Mesenchymal stem cell (in vitro differentiated cells and primary cell): ENCODE results near the gene P2RX3.

Experiments used
- DNase-seq: peaks from one replicate; pipeline ENCODE4 v3.0.0-alpha.2; 2013
- H2AFZ ChIP-seq: one replicate; pipeline ENCODE4 v1.6.1; 2013; ENCODE audit warnings: low read depth, mild to moderate bottlenecking, control low read depth, inconsistent platforms, low read length, moderate library complexity
- H2AK5ac ChIP-seq: 2 replicates; pipeline ENCODE4 v1.6.1; 2013; ENCODE audit warnings: low read length, moderate library complexity, mild to moderate bottlenecking, inconsistent platforms; ENCODE audit not compliant: severe bottlenecking
- H2BK120ac ChIP-seq: one replicate; pipeline ENCODE4 v1.6.1; 2013; ENCODE audit warnings: low read depth, mild to moderate bottlenecking, inconsistent platforms, low read length, moderate library complexity
- H2BK12ac ChIP-seq, 2 experiments: one replicate each; pipeline ENCODE4 v1.6.1; 2013; ENCODE audit warnings: inconsistent platforms in 2 of 2, low read length in 2 of 2, mild to moderate bottlenecking in 2 of 2, moderate library complexity in 2 of 2, control low read depth in 1 of 2
- H2BK15ac ChIP-seq: one replicate; pipeline ENCODE4 v1.6.1; 2013; ENCODE audit warnings: mild to moderate bottlenecking, low read depth, inconsistent platforms; ENCODE audit not compliant: poor library complexity, severe bottlenecking
- H2BK5ac ChIP-seq: 2 replicates; pipeline ENCODE4 v1.6.1; 2013; ENCODE audit warnings: low read depth, mild to moderate bottlenecking, low read length, control low read depth, inconsistent platforms; ENCODE audit not compliant: poor library complexity, severe bottlenecking
- H3K14ac ChIP-seq, 2 experiments: one replicate each; pipeline ENCODE4 v1.6.1; 2013; ENCODE audit warnings: inconsistent platforms in 2 of 2, low read length in 2 of 2, control low read depth in 1 of 2, mild to moderate bottlenecking in 1 of 2, moderate library complexity in 1 of 2
- H3K18ac ChIP-seq, 2 experiments: one replicate each; pipeline ENCODE4 v1.6.1; 2013; ENCODE audit warnings: inconsistent platforms in 2 of 2, low read length in 2 of 2, control low read depth in 1 of 2, low read depth in 1 of 2, mild to moderate bottlenecking in 1 of 2
- H3K23ac ChIP-seq, 2 experiments: one replicate each; pipeline ENCODE4 v1.6.1; 2013; ENCODE audit warnings: inconsistent platforms in 2 of 2, low read length in 2 of 2, mild to moderate bottlenecking in 2 of 2, moderate library complexity in 2 of 2, control low read depth in 1 of 2
- H3K27ac ChIP-seq: 2 replicates; pipeline ENCODE4 v1.5.1; 2013; ENCODE audit warnings: mild to moderate bottlenecking, moderate library complexity, low read length, control low read depth, inconsistent platforms; ENCODE audit not compliant: poor library complexity, severe bottlenecking
- H3K27me3 ChIP-seq, 2 experiments: 2 replicates each; pipeline versions ENCODE4 v1.6.1 to v1.7.0; 2013; ENCODE audit warnings: low read length in 2 of 2, mild to moderate bottlenecking in 2 of 2, moderate library complexity in 2 of 2, control low read depth in 1 of 2, inconsistent platforms in 1 of 2; ENCODE audit not compliant: control insufficient read depth in 1 of 2, insufficient read depth in 1 of 2
- H3K36me3 ChIP-seq, 2 experiments: 2 replicates each; pipeline versions ENCODE4 v1.6.1 to v1.7.0; 2013; ENCODE audit warnings: low read length in 2 of 2, control low read depth in 1 of 2, inconsistent platforms in 1 of 2, low read depth in 1 of 2, mild to moderate bottlenecking in 1 of 2; ENCODE audit not compliant: insufficient read depth in 2 of 2, control insufficient read depth in 1 of 2
- H3K4ac ChIP-seq, 2 experiments: one replicate each; pipeline ENCODE4 v1.6.1; 2013; ENCODE audit warnings: inconsistent platforms in 2 of 2, low read length in 2 of 2, mild to moderate bottlenecking in 2 of 2, moderate library complexity in 2 of 2, control low read depth in 1 of 2, low read depth in 1 of 2
- H3K4me1 ChIP-seq: 2 replicates; pipeline ENCODE4 v1.6.1; 2013; ENCODE audit warnings: low read depth, low read length, control low read depth; ENCODE audit not compliant: control insufficient read depth, insufficient read depth
- H3K4me2 ChIP-seq: 2 replicates; pipeline ENCODE4 v1.6.1; 2013; ENCODE audit warnings: low read length, mild to moderate bottlenecking, inconsistent platforms; ENCODE audit not compliant: poor library complexity, severe bottlenecking
- H3K4me3 ChIP-seq, 2 experiments: 2 replicates each; pipeline versions ENCODE4 v1.5.1 to v1.7.0; 2013; ENCODE audit warnings: low read length in 2 of 2, mild to moderate bottlenecking in 2 of 2, control low read depth in 1 of 2, low read depth in 1 of 2; ENCODE audit not compliant: insufficient read depth in 1 of 2
- H3K79me1 ChIP-seq: replicated peaks from 2 replicates; pipeline ENCODE4 v1.6.1; 2013; ENCODE audit warnings: mild to moderate bottlenecking, control low read depth, low read length, inconsistent platforms; ENCODE audit not compliant: poor library complexity, severe bottlenecking
- H3K9ac ChIP-seq: 2 replicates; pipeline ENCODE4 v1.7.0; 2013; ENCODE audit warnings: mild to moderate bottlenecking, low read length, moderate library complexity
- H3K9me3 ChIP-seq: 2 replicates; pipeline ENCODE4 v1.7.0; 2013; ENCODE audit warnings: mild to moderate bottlenecking, low read length; ENCODE audit not compliant: control insufficient read depth
- H4K8ac ChIP-seq: one replicate; pipeline ENCODE4 v1.6.1; 2013; ENCODE audit warnings: inconsistent platforms, mild to moderate bottlenecking, low read length, moderate library complexity
- H4K91ac ChIP-seq: one replicate; pipeline ENCODE4 v1.6.1; 2013; ENCODE audit warnings: mild to moderate bottlenecking, low read length, inconsistent platforms
- WGBS: methylation state at CpG from one replicate; pipeline ENCODE4 v1.1.7; 2013; ENCODE audit warnings: mixed read lengths; 5-methylcytosine and 5-hydroxymethylcytosine counted together

Gene P2RX3

DNA sequence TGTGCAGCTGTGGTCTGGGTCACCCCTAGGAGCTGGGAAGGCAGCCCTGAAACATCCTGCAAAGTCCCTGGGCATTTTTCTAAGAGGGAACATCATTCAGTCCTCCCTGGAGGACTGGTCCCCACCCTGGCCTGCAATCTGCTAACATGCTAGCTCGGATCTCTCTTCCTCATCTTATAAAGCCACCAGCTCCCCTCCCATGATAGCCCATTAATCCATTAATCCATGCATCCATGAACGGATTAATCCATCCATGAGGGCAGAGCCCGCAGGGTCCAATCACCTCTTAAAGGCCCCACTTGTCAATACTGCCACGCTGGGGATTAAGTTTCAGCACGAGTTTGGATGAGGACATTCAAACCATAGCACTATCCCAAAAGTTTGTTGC, 30.7 kb downstream of the P2RX3 start:
- no peak overlapping the region for H2BK5ac ChIP-seq
- H3K4me3 ChIP-seq = no peak overlapping the region
- H2AK5ac ChIP-seq = no peak overlapping the region
- H3K14ac ChIP-seq = no peak overlapping the region
- H3K18ac ChIP-seq = no peak overlapping the region
- no peak overlapping the region for H4K8ac ChIP-seq
- H2BK120ac ChIP-seq = no peak overlapping the region
- H3K23ac ChIP-seq = no peak overlapping the region
- no peak for DNase-seq
- WGBS = 74% methylated on average over 5 of the region's 5 CpGs
- no peak overlapping the region for H4K91ac ChIP-seq
- no peak overlapping the region for H2BK12ac ChIP-seq
- no peak overlapping the region for H3K4ac ChIP-seq
- H3K4me2 ChIP-seq = no peak overlapping the region
- H3K79me1 ChIP-seq = no peaks in the 10 kb centered on the region
- H2BK15ac ChIP-seq = no peak overlapping the region
- peaks cover 5 to 43% of the 10 kb centered on the region in 2 experiments for H3K27me3 ChIP-seq
- no peaks in the 10 kb centered on the region for H3K4me1 ChIP-seq
- H3K9me3 ChIP-seq = no peaks in the 10 kb centered on the region
- H2AFZ ChIP-seq = no peak overlapping the region
- H3K36me3 ChIP-seq = no peaks in the 10 kb centered on the region
- H3K27ac ChIP-seq = no peak overlapping the region
- H3K9ac ChIP-seq = no peak overlapping the region

DNA sequence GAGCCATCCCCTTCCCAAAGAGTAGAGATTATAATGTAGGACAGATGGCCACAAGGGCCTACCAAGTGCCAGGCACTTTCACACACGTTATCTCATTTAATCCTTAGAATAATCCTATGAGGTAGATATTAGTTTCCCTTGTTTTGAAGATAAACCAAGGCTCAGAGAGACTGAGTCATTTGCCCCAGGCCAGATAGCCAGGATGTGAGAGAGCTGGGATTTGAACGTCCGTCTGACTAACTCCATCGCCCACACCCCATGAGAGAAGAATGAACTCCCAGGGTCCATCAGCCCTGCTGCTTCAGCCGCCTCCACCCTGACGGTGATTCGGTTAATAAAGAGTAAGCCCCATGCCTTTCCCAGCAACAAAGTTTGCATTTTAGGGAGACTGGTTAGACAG, 32.1 kb downstream of the P2RX3 start:
- H3K9me3 ChIP-seq = no peaks in the 10 kb centered on the region
- H2BK12ac ChIP-seq = no peak overlapping the region
- 80% methylated on average over 5 of the region's 7 CpGs for WGBS
- H2AFZ ChIP-seq = no peak overlapping the region
- H3K4ac ChIP-seq = no peak overlapping the region
- H3K23ac ChIP-seq = no peak overlapping the region
- H3K36me3 ChIP-seq = no peaks in the 10 kb centered on the region
- no peak overlapping the region for H3K9ac ChIP-seq
- no peak for DNase-seq
- H3K14ac ChIP-seq = no peak overlapping the region
- no peak overlapping the region for H3K18ac ChIP-seq
- no peak overlapping the region for H3K4me2 ChIP-seq
- no peaks in the 10 kb centered on the region for H3K4me1 ChIP-seq
- H3K4me3 ChIP-seq = no peak overlapping the region
- no peak overlapping the region for H2BK5ac ChIP-seq
- no peak overlapping the region for H2BK120ac ChIP-seq
- peaks cover 0 to 31% of the 10 kb centered on the region in 2 experiments for H3K27me3 ChIP-seq
- no peak overlapping the region for H2AK5ac ChIP-seq
- H2BK15ac ChIP-seq = no peak overlapping the region
- H4K8ac ChIP-seq = no peak overlapping the region
- H4K91ac ChIP-seq = no peak overlapping the region
- H3K79me1 ChIP-seq = no peaks in the 10 kb centered on the region
- no peak overlapping the region for H3K27ac ChIP-seq

- Histone ChIP-seq H3K4me3 (no peak overlapping the region), H3K4me2 (no peak overlapping the region), H4K91ac (no peak overlapping the region), H2AK5ac (no peak overlapping the region), H3K79me1 (no peaks in the 10 kb centered on the region), H3K4ac (no peak overlapping the region), H3K4me1 (no peaks in the 10 kb centered on the region), H2BK15ac (no peak overlapping the region), H3K27me3 (peaks cover 0 to 25% of the 10 kb centered on the region in 2 experiments), H2BK12ac (no peak overlapping the region), H4K8ac (no peak overlapping the region), H3K18ac (no peak overlapping the region), H3K14ac (no peak overlapping the region), H2BK5ac (no peak overlapping the region), H3K9ac (no peak overlapping the region), H3K9me3 (no peaks in the 10 kb centered on the region), H3K36me3 (no peaks in the 10 kb centered on the region), H3K23ac (no peak overlapping the region), H3K27ac (no peak overlapping the region), H2BK120ac (no peak overlapping the region), H2AFZ (no peak overlapping the region)
- DNase-seq = no peak
Measured at GRCh38 chr11:57370941-57371340, 32.8 kb downstream of the P2RX3 start.

DNA sequence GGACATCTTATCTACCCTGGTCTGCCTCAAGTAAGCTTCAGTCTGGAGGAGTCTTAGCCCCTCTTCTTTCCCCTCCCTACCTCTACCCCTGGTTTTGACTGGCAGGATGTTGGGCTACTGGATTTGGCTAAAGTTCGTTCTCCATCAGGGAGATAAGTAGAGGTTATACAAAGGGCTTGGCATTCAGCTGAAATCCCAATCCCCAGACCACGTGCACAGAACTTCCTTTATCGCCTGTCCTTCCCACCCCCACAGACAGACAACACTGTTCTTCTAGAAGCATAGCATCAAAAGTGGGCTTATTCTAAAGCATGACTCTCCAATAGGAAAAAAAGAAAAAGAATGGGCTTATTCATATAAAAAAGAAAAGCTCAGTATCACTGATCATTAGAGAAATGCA, 35.0 kb downstream of the P2RX3 start:
- no peak overlapping the region for H3K27ac ChIP-seq

More for the DNA sequence above, 35.0 kb downstream of the P2RX3 start:
- Histone ChIP-seq H3K9ac (no peak overlapping the region), H3K4ac (no peak overlapping the region), H3K36me3 (no peaks in the 10 kb centered on the region), H3K23ac (no peak overlapping the region), H3K27me3 (peaks cover 0 to 29% of the 10 kb centered on the region in 2 experiments), H2BK12ac (no peak overlapping the region), H4K8ac (no peak overlapping the region), H3K4me1 (no peaks in the 10 kb centered on the region), H4K91ac (no peak overlapping the region), H3K79me1 (no peaks in the 10 kb centered on the region), H3K14ac (no peak overlapping the region), H3K4me3 (no peak overlapping the region), H2AFZ (no peak overlapping the region), H3K18ac (no peak overlapping the region), H3K4me2 (no peak overlapping the region), H2AK5ac (no peak overlapping the region), H2BK120ac (no peak overlapping the region), H2BK5ac (no peak overlapping the region), H3K9me3 (no peaks in the 10 kb centered on the region), H2BK15ac (no peak overlapping the region)
- DNase-seq = no peak
- no CpG with 5 or more reads among the region's 3 CpGs for WGBS
